CD4-positive, alpha-beta T cell treated with Interleukin-17A for 1 hour (primary cell): ENCODE measurements around the gene CAPRIN2.

ENCODE experiments used
- DNase-seq: peaks from one replicate; pipeline ENCODE4 v3.0.0-alpha.2; 2020

Gene CAPRIN2

GRCh38 chr12:30698346-30698745 is 56.4 kb downstream of the CAPRIN2 start:
- DNase-seq, result no peak

- DNase-seq, result no peak
These were observed 57.8 kb downstream of the CAPRIN2 start for GRCh38 chr12:30696943-30697342.

- no peak for DNase-seq
These were observed 58.3 kb downstream of the CAPRIN2 start for GRCh38 chr12:30696486-30696885.

DNA sequence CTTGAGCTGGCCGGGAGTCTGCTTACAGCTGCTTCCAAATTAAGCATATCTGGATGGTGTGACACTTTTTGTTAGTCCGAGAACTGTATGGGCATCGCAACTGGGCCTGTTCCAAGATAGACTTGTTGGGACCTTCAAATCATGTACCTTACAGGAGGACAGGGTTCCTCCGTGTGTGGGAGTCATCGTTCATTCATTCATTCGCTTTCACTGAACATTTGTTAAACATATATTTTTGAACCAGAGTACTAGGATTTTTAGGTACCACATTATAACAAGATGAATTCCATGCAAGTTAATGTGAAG is 58.7 kb downstream of the CAPRIN2 start:
- DNase-seq, result no peak

DNA sequence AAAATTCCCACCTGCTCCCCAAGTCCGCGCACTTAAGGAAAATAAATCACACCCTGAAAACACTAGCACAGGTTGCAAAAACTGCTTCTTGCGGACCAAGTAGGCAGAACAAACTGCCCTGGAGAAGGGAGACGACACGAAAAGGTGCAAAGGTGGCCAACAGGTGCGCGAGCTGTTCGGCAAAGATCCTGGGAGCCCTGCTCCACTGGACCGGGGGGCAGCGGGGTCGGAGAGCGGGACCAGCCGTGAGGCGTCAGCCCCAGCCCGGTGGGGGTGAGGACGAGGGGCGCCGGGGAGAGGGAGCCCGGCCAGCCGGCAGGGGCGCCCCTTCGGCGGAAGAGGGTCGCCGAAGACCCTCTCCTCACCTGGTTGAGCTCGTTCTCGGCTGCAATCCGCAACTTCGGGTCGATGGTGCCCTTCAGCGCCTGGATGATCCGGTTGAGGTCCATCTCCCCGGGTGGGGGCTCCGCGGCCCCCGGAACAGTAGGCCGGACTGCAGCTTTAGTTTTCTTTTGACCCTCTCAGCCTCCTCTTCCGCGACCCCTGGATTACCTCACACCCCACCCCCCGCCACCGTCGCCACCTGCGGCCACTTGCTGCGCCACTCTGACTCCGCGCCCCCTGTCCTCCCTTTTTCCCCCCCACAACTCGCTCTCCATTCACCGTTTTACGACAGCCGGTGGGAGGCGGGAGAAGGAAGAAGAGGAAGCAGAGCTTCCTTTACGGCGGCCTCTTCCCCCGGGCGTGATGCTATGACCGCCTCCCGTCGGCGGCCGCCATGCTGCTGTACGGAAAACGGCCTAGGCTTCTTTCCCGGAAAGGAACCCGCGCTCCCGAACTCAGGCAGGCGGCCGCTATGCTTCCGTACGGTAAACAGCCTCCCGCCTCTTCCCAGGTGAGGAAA is 59.3 kb downstream of the CAPRIN2 start, which contains the start of gene IPO8:
Gene IPO8 (minus strand): TSS at position 671 of the 904 bp plus-strand sequence. CDS start 222 bp downstream, at position 449.
- peak; percentile 89 for DNase-seq

DNA sequence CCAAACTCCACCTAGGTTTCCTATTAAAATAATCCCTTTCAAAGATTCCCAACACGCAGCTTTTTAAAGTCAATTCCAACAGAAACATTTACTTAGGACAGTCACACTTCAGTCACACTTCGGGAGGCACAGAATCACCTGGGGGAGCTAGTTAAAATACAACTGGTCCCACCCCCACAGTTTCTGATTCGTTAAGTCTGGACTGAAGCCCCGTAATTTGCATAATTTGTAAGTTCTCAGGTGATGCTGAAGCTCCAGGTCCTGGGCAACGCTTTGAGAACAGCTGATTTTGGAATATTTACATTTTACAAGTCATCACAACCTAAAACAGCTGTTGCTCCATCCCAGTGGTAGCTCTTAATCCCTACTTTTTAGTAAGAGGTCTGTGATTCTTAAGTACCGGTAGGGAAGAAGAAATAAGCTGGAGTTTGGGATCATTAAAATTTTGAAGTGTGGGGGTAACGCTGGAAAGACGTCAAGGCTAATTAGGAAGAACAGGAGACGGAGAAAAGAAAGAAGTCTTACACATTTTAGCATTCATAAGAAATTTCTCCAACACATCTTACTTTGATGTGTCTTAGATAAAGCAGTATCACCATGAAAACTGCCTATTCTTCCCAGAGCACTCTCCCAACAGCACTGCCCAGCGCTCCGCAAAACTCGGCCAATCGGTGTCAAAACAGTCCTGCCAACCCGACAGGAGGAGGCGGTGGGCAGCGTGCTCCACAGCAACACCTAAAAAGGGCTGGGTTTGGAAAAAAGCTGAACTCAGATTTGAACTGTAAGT is 60.1 kb downstream of the CAPRIN2 start:
- DNase-seq, result peak; percentile 7

DNA sequence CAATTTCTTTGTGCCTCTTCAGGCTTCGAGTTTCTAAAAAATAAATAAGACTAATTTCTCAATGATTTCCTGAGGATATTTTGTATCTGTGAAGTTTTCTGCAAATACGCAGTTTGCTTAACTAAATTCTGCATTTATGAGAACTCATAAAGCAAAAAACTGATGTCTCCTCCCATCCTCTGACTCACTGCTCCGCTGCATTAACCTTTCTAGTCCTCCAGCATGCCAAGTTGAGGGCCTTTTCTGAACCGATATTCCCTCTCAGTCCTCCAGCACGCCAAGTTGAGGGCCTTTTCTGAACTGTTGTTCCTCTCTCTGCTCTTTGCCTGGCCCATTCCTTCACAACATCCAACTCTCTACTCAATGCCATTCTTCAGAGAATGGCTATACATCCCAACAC is 62.3 kb downstream of the CAPRIN2 start:
- DNase-seq, result no peak

- DNase-seq, result no peak
These were observed 63.5 kb downstream of the CAPRIN2 start for GRCh38 chr12:30691122-30691879.

- DNase-seq, result no peak
These were observed 67.3 kb downstream of the CAPRIN2 start for GRCh38 chr12:30687265-30687986.

GRCh38 chr12:30679241-30679640 is 75.5 kb downstream of the CAPRIN2 start:
- no peak for DNase-seq

DNA sequence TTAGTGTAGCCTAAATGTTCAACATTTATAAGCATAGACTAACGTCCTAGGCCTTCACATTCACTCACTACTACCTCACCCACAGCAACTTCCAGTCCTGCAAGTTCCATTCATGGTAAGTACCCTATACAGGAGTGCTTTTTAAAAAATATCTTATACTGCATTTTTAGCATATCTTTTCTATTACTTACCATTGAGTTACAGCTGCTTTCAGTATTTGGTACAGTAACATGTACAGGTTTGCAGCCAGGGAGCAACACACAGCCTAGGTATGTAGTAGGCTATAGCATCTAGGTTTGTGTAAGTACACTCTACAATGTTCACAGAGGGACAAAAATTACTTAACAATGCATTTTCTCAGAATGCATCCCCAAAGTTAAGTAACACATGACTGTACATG is 76.5 kb downstream of the CAPRIN2 start:
- no peak for DNase-seq

GRCh38 chr12:30661210-30661609 is 93.5 kb downstream of the CAPRIN2 start:
- no peak for DNase-seq
